Stimulated activated naive CD4-positive, alpha-beta T cell (primary cell): ENCODE data around the gene MMP17.

ENCODE experiments used
- DNase-seq, 6 experiments: peaks; one replicate each; lab custom pipeline; 2025; lab: John Stamatoyannopoulos, UW

Gene MMP17

GRCh38 chr12:131894981-131895639 is 66.9 kb downstream of the MMP17 start:
- peak in 1 of 6 experiments; percentile 12 for DNase-seq

- DNase-seq, result peak in 3 of 6 experiments; percentile 40 to 62 (median 57)
Measured at GRCh38 chr12:131895640-131896079, 67.5 kb downstream of the MMP17 start.

GRCh38 chr12:131896080-131896810 is 68.1 kb downstream of the MMP17 start:
- peak in 4 of 6 experiments; percentile 36 to 62 (median 54) for DNase-seq

GRCh38 chr12:131896811-131897270 is 68.6 kb downstream of the MMP17 start:
- DNase-seq, result no peak

- DNase-seq, result no peak
Measured at GRCh38 chr12:131897276-131897675, 69.1 kb downstream of the MMP17 start.

- DNase-seq, result no peak
Measured at GRCh38 chr12:131897875-131898274, 69.7 kb downstream of the MMP17 start.

GRCh38 chr12:131900397-131900796 is 72.2 kb downstream of the MMP17 start:
- DNase-seq, result no peak
